Naive B cell (primary cell): Measurements from ENCODE around the gene CACTIN. TPM values are rescaled to one million over a fixed set of nuclear protein-coding genes. Genes with fewer than 3 reads are reported as not detected.

ENCODE experiments used
- ATAC-seq, 2 donors: fragments of 150-1000 bp; cut with Tn5 transposase; 2 replicates each; pipeline ENCODE4 v1.10.0; 2021; ENCODE audit warnings: low read depth in 2 of 2, mild to moderate bottlenecking in 2 of 2, moderate library complexity in 2 of 2
- DNase-seq: peaks from one replicate; pipeline ENCODE4 v3.0.0; 2022
- H3K27ac Mint-ChIP-seq, 6 donors: one replicate each; pipeline ENCODE4 v1.8.0; 2020 to 2022; ENCODE audit warnings: mild to moderate bottlenecking in 6 of 6, mixed read lengths in 6 of 6, moderate library complexity in 5 of 6, inconsistent platforms in 2 of 6
- H3K27me3 Mint-ChIP-seq, 3 donors: one replicate each; pipeline ENCODE4 v1.8.0; 2021 to 2022; ENCODE audit warnings: mixed read lengths in 3 of 3, mild to moderate bottlenecking in 1 of 3
- H3K36me3 Mint-ChIP-seq, 2 donors: one replicate each; pipeline ENCODE4 v1.8.0; 2020 to 2022; ENCODE audit warnings: mixed read lengths in 2 of 2, inconsistent platforms in 1 of 2, mild to moderate bottlenecking in 1 of 2
- H3K4me1 Mint-ChIP-seq, 3 donors: one replicate each; pipeline ENCODE4 v1.8.0; 2020 to 2022; ENCODE audit warnings: mixed read lengths in 3 of 3, inconsistent platforms in 1 of 3, mild to moderate bottlenecking in 1 of 3, moderate library complexity in 1 of 3
- H3K4me3 Mint-ChIP-seq, 8 donors: one replicate each; pipeline ENCODE4 v1.8.0; 2020 to 2022; ENCODE audit warnings: mild to moderate bottlenecking in 8 of 8, mixed read lengths in 8 of 8, moderate library complexity in 8 of 8, inconsistent platforms in 2 of 8
- H3K9me3 Mint-ChIP-seq, 7 donors: one replicate each; pipeline ENCODE4 v1.8.0; 2020 to 2022; ENCODE audit warnings: mixed read lengths in 7 of 7, mild to moderate bottlenecking in 5 of 7, inconsistent platforms in 2 of 7, moderate library complexity in 1 of 7
- polyA plus RNA-seq, 6 donors: library from polyadenylated mRNA; unstranded; fragments of 300-500 nt; fragmentation: Illumina TruSeq; gene quantifications; one replicate each; pipeline ENCODE4 v1.2.3, GENCODE V29; 2021; ENCODE audit warnings: low read depth in 6 of 6

CACTIN gene
- polyA plus RNA-seq, 6 donors from 2014 or later: 2.7 to 15.4 (median 7.9) TPM

- DNase-seq (no peak), ATAC-seq (no peak)
- Mint-ChIP-seq H3K9me3 (peaks cover 0 to 2% (median 0%) of the 10 kb centered on the region in 7 donors), H3K36me3 (no peaks in the 10 kb centered on the region), H3K27ac (peak overlapping the region in 1 of 6 donors; percentile 47), H3K27me3 (no peaks in the 10 kb centered on the region), H3K4me3 (no peak overlapping the region), H3K4me1 (no peaks in the 10 kb centered on the region)
These were observed 19.9 kb upstream of the CACTIN start for GRCh38 chr19:3646336-3647092.

- H3K4me1 Mint-ChIP-seq: no peaks in the 10 kb centered on the region
These were observed 19.1 kb upstream of the CACTIN start for GRCh38 chr19:3645726-3646125.

GRCh38 chr19:3645067-3645396 is 18.4 kb upstream of the CACTIN start:
- Mint-ChIP-seq H3K4me1 (no peaks in the 10 kb centered on the region), H3K27ac (no peak overlapping the region), H3K36me3 (no peaks in the 10 kb centered on the region), H3K9me3 (peaks cover 0 to 2% (median 0%) of the 10 kb centered on the region in 7 donors), H3K27me3 (no peaks in the 10 kb centered on the region), H3K4me3 (no peak overlapping the region)
- ATAC-seq: no peak
- no peak for DNase-seq

More at GRCh38 chr19:3645726-3646125, 19.1 kb upstream of the CACTIN start:
- no peak for DNase-seq
- Mint-ChIP-seq H3K27me3 (no peaks in the 10 kb centered on the region), H3K4me3 (no peak overlapping the region), H3K36me3 (no peaks in the 10 kb centered on the region), H3K27ac (no peak overlapping the region), H3K9me3 (peaks cover 0 to 2% (median 0%) of the 10 kb centered on the region in 7 donors)
- no peak for ATAC-seq

GRCh38 chr19:3644351-3645066 is 17.9 kb upstream of the CACTIN start:
- Mint-ChIP-seq H3K4me3 (no peak overlapping the region), H3K36me3 (no peaks in the 10 kb centered on the region), H3K27ac (peak overlapping the region in 1 of 6 donors; percentile 20), H3K9me3 (peaks cover 0 to 2% (median 0%) of the 10 kb centered on the region in 7 donors), H3K4me1 (peaks cover 0 to under 1% (median 0%) of the 10 kb centered on the region in 3 donors), H3K27me3 (no peaks in the 10 kb centered on the region)
- ATAC-seq: no peak
- DNase-seq: no peak

GRCh38 chr19:3643674-3644313 is 17.2 kb upstream of the CACTIN start:
- no peaks in the 10 kb centered on the region for H3K36me3 Mint-ChIP-seq
- DNase-seq: no peak
- no peak overlapping the region for H3K27ac Mint-ChIP-seq
- no peak overlapping the region for H3K4me3 Mint-ChIP-seq
- no peaks in the 10 kb centered on the region for H3K27me3 Mint-ChIP-seq
- peaks cover 0 to 2% (median 0%) of the 10 kb centered on the region in 7 donors for H3K9me3 Mint-ChIP-seq
- no peak for ATAC-seq
- H3K4me1 Mint-ChIP-seq: peaks cover 0 to 4% (median 0%) of the 10 kb centered on the region in 3 donors

- DNase-seq (no peak), ATAC-seq (no peak)
- Mint-ChIP-seq H3K4me3 (no peak overlapping the region), H3K27ac (peak overlapping the region in 2 of 6 donors; percentile 68 to 87), H3K9me3 (peaks cover 0 to 2% (median 0%) of the 10 kb centered on the region in 7 donors), H3K27me3 (no peaks in the 10 kb centered on the region), H3K36me3 (no peaks in the 10 kb centered on the region), H3K4me1 (peaks cover 0 to 4% (median 0%) of the 10 kb centered on the region in 3 donors)
These were observed 16.5 kb upstream of the CACTIN start for GRCh38 chr19:3642987-3643673.

GRCh38 chr19:3642296-3642695 is 15.7 kb upstream of the CACTIN start:
- Mint-ChIP-seq H3K4me3 (no peak overlapping the region), H3K27me3 (no peaks in the 10 kb centered on the region), H3K27ac (no peak overlapping the region), H3K36me3 (no peaks in the 10 kb centered on the region), H3K4me1 (peaks cover 0 to 4% (median 0%) of the 10 kb centered on the region in 3 donors), H3K9me3 (peaks cover 0 to 2% (median 0%) of the 10 kb centered on the region in 7 donors)
- no peak for DNase-seq
- ATAC-seq: no peak

GRCh38 chr19:3641515-3642269 is 15.1 kb upstream of the CACTIN start:
- H3K9me3 Mint-ChIP-seq: peaks cover 0 to 2% (median 0%) of the 10 kb centered on the region in 7 donors
- ATAC-seq (no peak), DNase-seq (no peak)
- H3K4me1 Mint-ChIP-seq: peaks cover 0 to 4% (median 0%) of the 10 kb centered on the region in 3 donors
- no peaks in the 10 kb centered on the region for H3K36me3 Mint-ChIP-seq
- no peak overlapping the region for H3K4me3 Mint-ChIP-seq
- no peaks in the 10 kb centered on the region for H3K27me3 Mint-ChIP-seq
- H3K27ac Mint-ChIP-seq: no peak overlapping the region

- H3K27ac Mint-ChIP-seq: peak overlapping the region in 2 of 6 donors; percentile 76
- peaks cover 0 to 4% (median 0%) of the 10 kb centered on the region in 3 donors for H3K4me1 Mint-ChIP-seq
- peak overlapping the region in 1 of 8 donors; percentile 7 for H3K4me3 Mint-ChIP-seq
- ATAC-seq (no peak), DNase-seq (no peak)
- H3K27me3 Mint-ChIP-seq: no peaks in the 10 kb centered on the region
- H3K9me3 Mint-ChIP-seq: peaks cover 0 to 2% (median 0%) of the 10 kb centered on the region in 7 donors
- H3K36me3 Mint-ChIP-seq: no peaks in the 10 kb centered on the region
These were observed 12.9 kb upstream of the CACTIN start for GRCh38 chr19:3639479-3639878.

- peak overlapping the region in 1 of 8 donors; percentile 4 for H3K4me3 Mint-ChIP-seq
- H3K27ac Mint-ChIP-seq: peak overlapping the region in 2 of 6 donors; percentile 8 to 65
- H3K36me3 Mint-ChIP-seq: no peaks in the 10 kb centered on the region
- ATAC-seq (no peak), DNase-seq (no peak)
- H3K27me3 Mint-ChIP-seq: no peaks in the 10 kb centered on the region
- H3K4me1 Mint-ChIP-seq: peaks cover 0 to 4% (median 0%) of the 10 kb centered on the region in 3 donors
- H3K9me3 Mint-ChIP-seq: peaks cover 0 to 2% (median 0%) of the 10 kb centered on the region in 7 donors
These were observed 11.9 kb upstream of the CACTIN start for GRCh38 chr19:3638208-3639193.

- Mint-ChIP-seq H3K36me3 (no peaks in the 10 kb centered on the region), H3K27ac (no peak overlapping the region)
- no peak for DNase-seq
These were observed 11.0 kb upstream of the CACTIN start for GRCh38 chr19:3637621-3638020.

GRCh38 chr19:3636962-3637361 is 10.4 kb upstream of the CACTIN start:
- H3K4me1 Mint-ChIP-seq: peaks cover 0 to 4% (median 0%) of the 10 kb centered on the region in 3 donors
- H3K36me3 Mint-ChIP-seq: no peaks in the 10 kb centered on the region

More at GRCh38 chr19:3637621-3638020, 11.0 kb upstream of the CACTIN start:
- Mint-ChIP-seq H3K4me3 (no peak overlapping the region), H3K9me3 (no peaks in the 10 kb centered on the region), H3K27me3 (no peaks in the 10 kb centered on the region), H3K4me1 (peaks cover 0 to 4% (median 0%) of the 10 kb centered on the region in 3 donors)
- no peak for ATAC-seq

More at GRCh38 chr19:3636962-3637361, 10.4 kb upstream of the CACTIN start:
- ATAC-seq: no peak
- Mint-ChIP-seq H3K27ac (no peak overlapping the region), H3K27me3 (no peaks in the 10 kb centered on the region), H3K4me3 (no peak overlapping the region), H3K9me3 (no peaks in the 10 kb centered on the region)
- no peak for DNase-seq
